HepG2 (cell line): ENCODE results near the gene STARD6. TPM values are rescaled to one million over a fixed set of nuclear protein-coding genes. Genes with fewer than 3 reads are reported as not detected.

ENCODE experiments used
- ELF3 ChIP-seq: IDR thresholded peaks from 2 replicates; pipeline ENCODE4 v1.6.1; 2016; ENCODE audit warnings: missing genetic modification reagents, missing compliant biosample characterization
- FLYWCH1 ChIP-seq: sonication (generic); formaldehyde crosslinking; IDR thresholded peaks from 2 replicates; pipeline ENCODE4 v1.8.1; 2023; ENCODE audit warnings: mild to moderate bottlenecking, missing genetic modification reagents
- HNF4G ChIP-seq, 2 experiments: sonication (generic) in 1 of 2; formaldehyde crosslinking in 1 of 2; IDR thresholded peaks; 2 replicates each; pipeline versions ENCODE4 v1.4.0 to v1.6.1; 2011 to 2020; ENCODE audit warnings: borderline replicate concordance in 2 of 2, low read depth in 2 of 2, mild to moderate bottlenecking in 2 of 2, low read length in 1 of 2, missing genetic modification reagents in 1 of 2, moderate library complexity in 1 of 2
- MAFF ChIP-seq: IDR thresholded peaks from 2 replicates; pipeline ENCODE4 v1.6.1; 2011; ENCODE audit warnings: low read depth, low read length, improper control_type of control experiment
- MIXL1 ChIP-seq: IDR thresholded peaks from 2 replicates; pipeline ENCODE4 v1.6.1; 2016
- TBP ChIP-seq: sonication (generic); formaldehyde crosslinking; IDR thresholded peaks from 2 replicates; pipeline ENCODE4 v1.5.0; 2020; ENCODE audit warnings: missing genetic modification reagents
- ZNF343 ChIP-seq: sonication (generic); formaldehyde crosslinking; IDR thresholded peaks from 2 replicates; pipeline ENCODE4 v1.4.0; 2020; ENCODE audit warnings: mild to moderate bottlenecking, missing genetic modification reagents
- ZSCAN25 ChIP-seq: sonication (generic); formaldehyde crosslinking; IDR thresholded peaks from 2 replicates; pipeline ENCODE4 v1.8.0; 2022; ENCODE audit warnings: mild to moderate bottlenecking, missing genetic modification reagents
- polyA plus RNA-seq, 8 experiments: library from polyadenylated mRNA; depleted of rRNA in 3 of 8; stranded (reverse) in 7 of 8; unstranded in 1 of 8; fragments of >200 nt; fragmentation: Illumina TruSeq in 4 of 8; extraction: Trizol in 4 of 8; gene quantifications; 2 replicates each; pipeline versions ENCODE4 v1.2.1 to v1.2.3, GENCODE V29; 2011 to 2016; ENCODE audit warnings: low read depth in 4 of 8, missing spikeins in 1 of 8, mixed read lengths in 1 of 8; ENCODE audit not compliant: insufficient read depth in 1 of 8
- total RNA-seq, 5 experiments: library from RNA; depleted of rRNA; stranded (reverse); fragments of >200 nt; fragmentation: Illumina TruSeq; extraction: Trizol; gene quantifications; 2 replicates each; pipeline ENCODE4 v1.2.3, GENCODE V29; 2016; ENCODE audit warnings: low read depth in 1 of 5
- TF ChIP-seq, protein P1 (sequence below): IDR thresholded peaks from 2 replicates; pipeline ENCODE4 v1.4.0; 2020; ENCODE audit warnings: mild to moderate bottlenecking, missing genetic modification reagents
- TF ChIP-seq, protein P2 (sequence below): sonication (generic); formaldehyde crosslinking; IDR thresholded peaks from 2 replicates; pipeline ENCODE4 v1.8.1; 2023; ENCODE audit warnings: mild to moderate bottlenecking, missing genetic modification reagents
- TF ChIP-seq, protein P3 (sequence below): sonication (generic); formaldehyde crosslinking; IDR thresholded peaks from 2 replicates; pipeline ENCODE4 v1.4.0; 2020; ENCODE audit warnings: missing genetic modification reagents
- TF ChIP-seq, protein P4 (sequence below): sonication (generic); formaldehyde crosslinking; IDR thresholded peaks from 2 replicates; pipeline ENCODE4 v1.8.0; 2022; ENCODE audit warnings: missing genetic modification reagents, mild to moderate bottlenecking, moderate library complexity, borderline replicate concordance
- TF ChIP-seq, protein P5 (sequence below): sonication (generic); formaldehyde crosslinking; conservative IDR thresholded peaks from 2 replicates; pipeline ENCODE4 v1.8.0; 2022; ENCODE audit warnings: missing genetic modification reagents

Gene STARD6
- total and polyA plus RNA-seq, 2 of the 13 experiments (the other 11 are each of a cell fraction or from before 2014, with no cell fraction given), result not detected

DNA sequence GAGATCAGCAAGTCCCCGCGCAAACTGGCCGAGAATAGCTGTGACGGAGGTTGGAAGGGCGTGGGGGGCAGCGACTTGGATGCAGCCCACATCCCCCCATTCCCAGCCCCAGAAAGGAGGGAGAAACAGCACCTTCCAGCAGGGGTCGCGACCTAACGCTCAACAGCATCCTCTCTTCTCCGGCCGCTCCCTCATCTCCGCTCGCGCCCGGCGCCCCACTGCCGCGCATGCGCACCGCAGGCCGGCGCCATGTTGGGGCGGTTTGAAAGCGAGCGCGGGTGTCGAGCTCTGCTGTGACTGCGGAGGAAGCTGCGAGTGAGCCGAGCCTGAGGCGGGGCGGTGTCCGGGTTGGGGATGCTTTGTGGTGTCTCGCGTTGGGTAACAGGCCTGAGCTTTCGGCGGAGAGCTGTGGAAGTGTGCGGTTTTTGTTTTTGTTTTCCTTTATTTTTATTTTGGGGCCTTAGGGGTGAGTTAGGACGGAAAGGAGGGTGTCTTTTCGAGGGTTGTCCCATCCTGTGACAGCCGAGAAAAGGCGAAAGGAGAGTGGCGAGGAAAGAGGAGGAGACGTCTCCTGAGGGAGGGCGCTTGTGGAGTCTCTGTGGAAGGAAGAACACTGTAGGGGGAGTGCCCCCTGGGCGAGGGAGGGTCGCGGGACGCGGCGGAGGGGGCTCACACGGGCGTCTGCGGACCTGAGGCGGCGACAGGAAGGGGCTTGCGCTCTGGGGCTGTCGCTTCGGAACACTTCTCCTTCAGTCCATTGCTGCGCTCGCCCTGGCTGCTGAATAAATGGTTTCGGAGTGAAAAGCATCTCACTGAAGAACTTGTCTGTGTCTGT lies at the start of gene STARD6, which contains the start of gene C18orf54 (continued):
- TF ChIP-seq, protein P1, sequence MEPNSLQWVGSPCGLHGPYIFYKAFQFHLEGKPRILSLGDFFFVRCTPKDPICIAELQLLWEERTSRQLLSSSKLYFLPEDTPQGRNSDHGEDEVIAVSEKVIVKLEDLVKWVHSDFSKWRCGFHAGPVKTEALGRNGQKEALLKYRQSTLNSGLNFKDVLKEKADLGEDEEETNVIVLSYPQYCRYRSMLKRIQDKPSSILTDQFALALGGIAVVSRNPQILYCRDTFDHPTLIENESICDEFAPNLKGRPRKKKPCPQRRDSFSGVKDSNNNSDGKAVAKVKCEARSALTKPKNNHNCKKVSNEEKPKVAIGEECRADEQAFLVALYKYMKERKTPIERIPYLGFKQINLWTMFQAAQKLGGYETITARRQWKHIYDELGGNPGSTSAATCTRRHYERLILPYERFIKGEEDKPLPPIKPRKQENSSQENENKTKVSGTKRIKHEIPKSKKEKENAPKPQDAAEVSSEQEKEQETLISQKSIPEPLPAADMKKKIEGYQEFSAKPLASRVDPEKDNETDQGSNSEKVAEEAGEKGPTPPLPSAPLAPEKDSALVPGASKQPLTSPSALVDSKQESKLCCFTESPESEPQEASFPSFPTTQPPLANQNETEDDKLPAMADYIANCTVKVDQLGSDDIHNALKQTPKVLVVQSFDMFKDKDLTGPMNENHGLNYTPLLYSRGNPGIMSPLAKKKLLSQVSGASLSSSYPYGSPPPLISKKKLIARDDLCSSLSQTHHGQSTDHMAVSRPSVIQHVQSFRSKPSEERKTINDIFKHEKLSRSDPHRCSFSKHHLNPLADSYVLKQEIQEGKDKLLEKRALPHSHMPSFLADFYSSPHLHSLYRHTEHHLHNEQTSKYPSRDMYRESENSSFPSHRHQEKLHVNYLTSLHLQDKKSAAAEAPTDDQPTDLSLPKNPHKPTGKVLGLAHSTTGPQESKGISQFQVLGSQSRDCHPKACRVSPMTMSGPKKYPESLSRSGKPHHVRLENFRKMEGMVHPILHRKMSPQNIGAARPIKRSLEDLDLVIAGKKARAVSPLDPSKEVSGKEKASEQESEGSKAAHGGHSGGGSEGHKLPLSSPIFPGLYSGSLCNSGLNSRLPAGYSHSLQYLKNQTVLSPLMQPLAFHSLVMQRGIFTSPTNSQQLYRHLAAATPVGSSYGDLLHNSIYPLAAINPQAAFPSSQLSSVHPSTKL, result peak; percentile 28; the same call in 1 of the 2 replicates
- TF ChIP-seq, protein P2, sequence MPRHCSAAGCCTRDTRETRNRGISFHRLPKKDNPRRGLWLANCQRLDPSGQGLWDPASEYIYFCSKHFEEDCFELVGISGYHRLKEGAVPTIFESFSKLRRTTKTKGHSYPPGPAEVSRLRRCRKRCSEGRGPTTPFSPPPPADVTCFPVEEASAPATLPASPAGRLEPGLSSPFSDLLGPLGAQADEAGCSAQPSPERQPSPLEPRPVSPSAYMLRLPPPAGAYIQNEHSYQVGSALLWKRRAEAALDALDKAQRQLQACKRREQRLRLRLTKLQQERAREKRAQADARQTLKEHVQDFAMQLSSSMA (CRISPR knock-in tag), result no peak
- TF ChIP-seq, protein P3, sequence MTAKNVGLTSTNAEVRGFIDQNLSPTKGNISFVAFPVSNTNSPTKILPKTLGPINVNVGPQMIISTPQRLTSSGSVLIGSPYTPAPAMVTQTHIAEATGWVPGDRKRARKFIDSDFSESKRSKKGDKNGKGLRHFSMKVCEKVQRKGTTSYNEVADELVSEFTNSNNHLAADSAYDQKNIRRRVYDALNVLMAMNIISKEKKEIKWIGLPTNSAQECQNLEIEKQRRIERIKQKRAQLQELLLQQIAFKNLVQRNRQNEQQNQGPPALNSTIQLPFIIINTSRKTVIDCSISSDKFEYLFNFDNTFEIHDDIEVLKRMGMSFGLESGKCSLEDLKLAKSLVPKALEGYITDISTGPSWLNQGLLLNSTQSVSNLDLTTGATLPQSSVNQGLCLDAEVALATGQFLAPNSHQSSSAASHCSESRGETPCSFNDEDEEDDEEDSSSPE, result peak; percentile 97
- no peak for TF ChIP-seq FLYWCH1 (CRISPR knock-in tag)
- peak; percentile 45; the same call in 1 of the 2 replicates for TF ChIP-seq ZNF343 (CRISPR knock-in tag)
- no peak for TF ChIP-seq MAFF
- TF ChIP-seq ELF3 (CRISPR knock-in tag), result 0 out of 2 replicates have a peak, but pooled peaks have one; percentile 22
- TF ChIP-seq TBP (CRISPR knock-in tag), result no peak
- TF ChIP-seq ZSCAN25 (CRISPR knock-in tag), result no peak
- TF ChIP-seq HNF4G (IDR thresholded peaks at IDR 0.05; ENCODE audit: borderline replicate concordance, low read depth, low read length), result no peak
- no peak; the same call in 1 of the 2 replicates for TF ChIP-seq HNF4G (CRISPR knock-in tag; IDR thresholded peaks at IDR 0.05; ENCODE audit: borderline replicate concordance, low read depth)
- TF ChIP-seq MIXL1 (CRISPR knock-in tag), result no peak
- TF ChIP-seq, protein P4, sequence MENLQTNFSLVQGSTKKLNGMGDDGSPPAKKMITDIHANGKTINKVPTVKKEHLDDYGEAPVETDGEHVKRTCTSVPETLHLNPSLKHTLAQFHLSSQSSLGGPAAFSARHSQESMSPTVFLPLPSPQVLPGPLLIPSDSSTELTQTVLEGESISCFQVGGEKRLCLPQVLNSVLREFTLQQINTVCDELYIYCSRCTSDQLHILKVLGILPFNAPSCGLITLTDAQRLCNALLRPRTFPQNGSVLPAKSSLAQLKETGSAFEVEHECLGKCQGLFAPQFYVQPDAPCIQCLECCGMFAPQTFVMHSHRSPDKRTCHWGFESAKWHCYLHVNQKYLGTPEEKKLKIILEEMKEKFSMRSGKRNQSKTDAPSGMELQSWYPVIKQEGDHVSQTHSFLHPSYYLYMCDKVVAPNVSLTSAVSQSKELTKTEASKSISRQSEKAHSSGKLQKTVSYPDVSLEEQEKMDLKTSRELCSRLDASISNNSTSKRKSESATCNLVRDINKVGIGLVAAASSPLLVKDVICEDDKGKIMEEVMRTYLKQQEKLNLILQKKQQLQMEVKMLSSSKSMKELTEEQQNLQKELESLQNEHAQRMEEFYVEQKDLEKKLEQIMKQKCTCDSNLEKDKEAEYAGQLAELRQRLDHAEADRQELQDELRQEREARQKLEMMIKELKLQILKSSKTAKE (CRISPR knock-in tag), result peak; percentile 48; the same call in 1 of the 2 replicates
- TF ChIP-seq, protein P5, sequence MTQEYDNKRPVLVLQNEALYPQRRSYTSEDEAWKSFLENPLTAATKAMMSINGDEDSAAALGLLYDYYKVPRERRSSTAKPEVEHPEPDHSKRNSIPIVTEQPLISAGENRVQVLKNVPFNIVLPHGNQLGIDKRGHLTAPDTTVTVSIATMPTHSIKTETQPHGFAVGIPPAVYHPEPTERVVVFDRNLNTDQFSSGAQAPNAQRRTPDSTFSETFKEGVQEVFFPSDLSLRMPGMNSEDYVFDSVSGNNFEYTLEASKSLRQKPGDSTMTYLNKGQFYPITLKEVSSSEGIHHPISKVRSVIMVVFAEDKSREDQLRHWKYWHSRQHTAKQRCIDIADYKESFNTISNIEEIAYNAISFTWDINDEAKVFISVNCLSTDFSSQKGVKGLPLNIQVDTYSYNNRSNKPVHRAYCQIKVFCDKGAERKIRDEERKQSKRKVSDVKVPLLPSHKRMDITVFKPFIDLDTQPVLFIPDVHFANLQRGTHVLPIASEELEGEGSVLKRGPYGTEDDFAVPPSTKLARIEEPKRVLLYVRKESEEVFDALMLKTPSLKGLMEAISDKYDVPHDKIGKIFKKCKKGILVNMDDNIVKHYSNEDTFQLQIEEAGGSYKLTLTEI, result no peak
